GM23248 (cell line): ENCODE data around the gene NDUFAF5. TPM values are rescaled to one million over a fixed set of nuclear protein-coding genes. Genes with fewer than 3 reads are reported as not detected.

Source experiments
- DNase-seq: peaks from one replicate; pipeline ENCODE4 v3.0.0-alpha.2; 2015
- H2AFZ ChIP-seq: fragments of 200-600 bp; sonication (generic); 2 replicates; pipeline ENCODE4 v1.6.1; 2016; ENCODE audit warnings: antibody characterized with exemption
- H3F3A ChIP-seq: fragments of 200-600 bp; sonication (generic); 2 replicates; pipeline ENCODE4 v1.6.1; 2016; ENCODE audit warnings: mild to moderate bottlenecking, antibody characterized with exemption, mixed run types; ENCODE audit not compliant: insufficient read depth
- H3K27ac ChIP-seq: fragments of 200-600 bp; sonication (generic); 2 replicates; pipeline ENCODE4 v1.5.1; 2016; ENCODE audit warnings: mild to moderate bottlenecking
- H3K27me3 ChIP-seq: fragments of 200-600 bp; sonication (generic); replicated peaks from 2 replicates; pipeline ENCODE4 v1.6.1; 2016; ENCODE audit warnings: mild to moderate bottlenecking; ENCODE audit not compliant: insufficient read depth
- H3K36me3 ChIP-seq: fragments of 200-600 bp; sonication (generic); 2 replicates; pipeline ENCODE4 v1.6.1; 2016; ENCODE audit warnings: low read depth, mild to moderate bottlenecking
- H3K4me1 ChIP-seq: fragments of 200-600 bp; sonication (generic); 2 replicates; pipeline ENCODE4 v1.6.1; 2016; ENCODE audit warnings: mild to moderate bottlenecking; ENCODE audit not compliant: insufficient read depth
- H3K4me2 ChIP-seq: fragments of 200-600 bp; sonication (generic); one replicate; pipeline ENCODE4 v1.6.1; 2016; ENCODE audit warnings: mild to moderate bottlenecking; ENCODE audit not compliant: unreplicated experiment
- H3K4me3 ChIP-seq: fragments of 200-600 bp; sonication (generic); 2 replicates; pipeline ENCODE4 v1.5.1; 2016; ENCODE audit warnings: mild to moderate bottlenecking
- H3K79me2 ChIP-seq: fragments of 200-600 bp; sonication (generic); 2 replicates; pipeline ENCODE4 v1.6.1; 2016; ENCODE audit warnings: mild to moderate bottlenecking; ENCODE audit not compliant: insufficient read depth
- H3K9ac ChIP-seq: fragments of 200-600 bp; sonication (generic); 2 replicates; pipeline ENCODE4 v1.6.1; 2016; ENCODE audit warnings: mild to moderate bottlenecking
- H3K9me2 ChIP-seq: fragments of 200-600 bp; sonication (generic); 2 replicates; pipeline ENCODE4 v1.6.1; 2016; ENCODE audit warnings: mixed run types, mild to moderate bottlenecking, moderate library complexity; ENCODE audit not compliant: insufficient read depth
- H3K9me3 ChIP-seq: fragments of 200-600 bp; sonication (generic); one replicate; pipeline ENCODE4 v1.6.1; 2017; ENCODE audit warnings: low read depth
- H4K20me1 ChIP-seq: fragments of 200-600 bp; sonication (generic); 2 replicates; pipeline ENCODE4 v1.6.0; 2016; ENCODE audit not compliant: insufficient read depth
- EZH2 ChIP-seq: fragments of 200-600 bp; sonication (generic); IDR thresholded peaks from 2 replicates; pipeline ENCODE4 v1.6.1; 2018; ENCODE audit warnings: antibody characterized with exemption, mild to moderate bottlenecking; ENCODE audit not compliant: insufficient read depth, poor library complexity, severe bottlenecking
- EZH2phosphoT487 ChIP-seq: fragments of 200-600 bp; sonication (generic); IDR thresholded peaks from 2 replicates; pipeline ENCODE4 v1.6.1; 2018; ENCODE audit warnings: antibody characterized with exemption, moderate library complexity, mild to moderate bottlenecking, low read depth; ENCODE audit not compliant: insufficient read depth
- WGBS, 2 experiments: methylation state at CpG; one replicate each; pipeline ENCODE4 v1.1.6; 2015 to 2017; ENCODE audit warnings: low lambda C conversion rate in 2 of 2, low coverage in 1 of 2; ENCODE audit errors: missing lambda C conversion rate in 2 of 2; 5-methylcytosine and 5-hydroxymethylcytosine counted together
- in situ Hi-C: fragments of 300-500 bp; cut with MboI; formaldehyde crosslinking; loops from 2 replicates; pipeline ENCODE4 v1.15.0; 2020
- polyA plus RNA-seq: library from polyadenylated mRNA; unstranded; fragments of >200 nt; fragmentation: Nextera tagmentation; extraction: Ambion mirVana; gene quantifications from 2 replicates; pipeline ENCODE4 v1.2.1, GENCODE V29; 2016
- total RNA-seq: library from RNA; depleted of rRNA; stranded (reverse); fragments of >200 nt; shearing (Covaris generic); gene quantifications from 2 replicates; pipeline ENCODE4 v1.2.3, GENCODE V29; 2014

The NDUFAF5 gene
- total and polyA plus RNA-seq, 2 experiments from 2014 or later, result 5.3 to 16.2 TPM

GRCh38 chr20:13765299-13765698 lies 19.5 kb upstream of the NDUFAF5 start:
- no peaks in the 10 kb centered on the region for H3K27me3 ChIP-seq
- H3K79me2 ChIP-seq, result no peaks in the 10 kb centered on the region
- no peak overlapping the region for H3K9ac ChIP-seq
- DNase-seq, result no peak
- no peak for TF ChIP-seq EZH2
- no peak for TF ChIP-seq EZH2phosphoT487
- no peaks in the 10 kb centered on the region for H3K4me1 ChIP-seq
- no peaks in the 10 kb centered on the region for H3K9me3 ChIP-seq
- no peaks in the 10 kb centered on the region for H3K9me2 ChIP-seq
- H3K27ac ChIP-seq, result no peak overlapping the region
- no peak overlapping the region for H2AFZ ChIP-seq
- H3K4me3 ChIP-seq, result no peak overlapping the region
- H3K4me2 ChIP-seq, result no peak overlapping the region
- in situ Hi-C loops, result no loop called here
- peaks cover 46% of the 10 kb centered on the region for H3K36me3 ChIP-seq
- no peaks in the 10 kb centered on the region for H3F3A ChIP-seq
- no peaks in the 10 kb centered on the region for H4K20me1 ChIP-seq

- H3K9me2 ChIP-seq, result no peaks in the 10 kb centered on the region
- no peaks in the 10 kb centered on the region for H3K4me1 ChIP-seq
- no peak for TF ChIP-seq EZH2
- TF ChIP-seq EZH2phosphoT487, result no peak
- H3K9me3 ChIP-seq, result no peaks in the 10 kb centered on the region
- H4K20me1 ChIP-seq, result no peaks in the 10 kb centered on the region
- no peak overlapping the region for H3K9ac ChIP-seq
- WGBS, 2 experiments, result 97 to 100% methylated on average over 1 of the region's 1 CpG
- no peak overlapping the region for H2AFZ ChIP-seq
- in situ Hi-C loops, result no loop called here
- no peaks in the 10 kb centered on the region for H3K79me2 ChIP-seq
- no peaks in the 10 kb centered on the region for H3F3A ChIP-seq
- H3K36me3 ChIP-seq, result peaks cover 49% of the 10 kb centered on the region
- no peak overlapping the region for H3K4me2 ChIP-seq
- no peaks in the 10 kb centered on the region for H3K27me3 ChIP-seq
- no peak overlapping the region for H3K27ac ChIP-seq
- H3K4me3 ChIP-seq, result no peak overlapping the region
- DNase-seq, result no peak
Measured at GRCh38 chr20:13765868-13766416, 18.9 kb upstream of the NDUFAF5 start.

GRCh38 chr20:13770141-13770540 lies 14.7 kb upstream of the NDUFAF5 start:
- Histone ChIP-seq H3K27ac (no peak overlapping the region), H3F3A (peaks cover 24% of the 10 kb centered on the region), H3K4me3 (no peak overlapping the region), H3K4me1 (peaks cover 10% of the 10 kb centered on the region; the same call in 1 of the 2 replicates), H4K20me1 (no peaks in the 10 kb centered on the region), H3K27me3 (no peaks in the 10 kb centered on the region), H3K9me2 (no peaks in the 10 kb centered on the region), H3K9ac (no peak overlapping the region), H3K36me3 (peaks cover 45% of the 10 kb centered on the region), H3K9me3 (no peaks in the 10 kb centered on the region), H3K79me2 (no peaks in the 10 kb centered on the region), H3K4me2 (no peak overlapping the region), H2AFZ (no peak overlapping the region)
- in situ Hi-C loops, result no loop called here
- no peak for DNase-seq
- WGBS, 2 experiments, result 95 to 96% methylated on average over 5 of the region's 5 CpGs
- TF ChIP-seq EZH2, result no peak
- no peak for TF ChIP-seq EZH2phosphoT487

GRCh38 chr20:13771853-13772453 lies 12.9 kb upstream of the NDUFAF5 start:
- DNase-seq, result peak; percentile 59
- in situ Hi-C loops, result no loop called here

More at GRCh38 chr20:13771853-13772453, 12.9 kb upstream of the NDUFAF5 start:
- peaks cover 40% of the 10 kb centered on the region for H3K36me3 ChIP-seq
- H4K20me1 ChIP-seq, result no peaks in the 10 kb centered on the region
- H3K27me3 ChIP-seq, result no peaks in the 10 kb centered on the region
- no peaks in the 10 kb centered on the region for H3K79me2 ChIP-seq
- H3F3A ChIP-seq, result peaks cover 26% of the 10 kb centered on the region
- TF ChIP-seq EZH2phosphoT487 (no peak), EZH2 (no peak)
- H3K9me2 ChIP-seq, result no peaks in the 10 kb centered on the region
- no peak overlapping the region for H3K4me2 ChIP-seq
- H3K9me3 ChIP-seq, result no peaks in the 10 kb centered on the region
- WGBS, 2 experiments, result 2 to 6% methylated on average over 4 of the region's 4 CpGs
- no peak overlapping the region for H2AFZ ChIP-seq
- peaks cover 10% of the 10 kb centered on the region; the same call in 1 of the 2 replicates for H3K4me1 ChIP-seq
- H3K9ac ChIP-seq, result no peak overlapping the region
- no peak overlapping the region for H3K27ac ChIP-seq
- H3K4me3 ChIP-seq, result no peak overlapping the region
